ENCODE data around the gene ZBTB20. TPM values are rescaled to one million over a fixed set of nuclear protein-coding genes. Genes with fewer than 3 reads are reported as not detected.

Gene ZBTB20
- total RNA-seq, 1 donor from 2014 or later: 15.5 TPM

DNA sequence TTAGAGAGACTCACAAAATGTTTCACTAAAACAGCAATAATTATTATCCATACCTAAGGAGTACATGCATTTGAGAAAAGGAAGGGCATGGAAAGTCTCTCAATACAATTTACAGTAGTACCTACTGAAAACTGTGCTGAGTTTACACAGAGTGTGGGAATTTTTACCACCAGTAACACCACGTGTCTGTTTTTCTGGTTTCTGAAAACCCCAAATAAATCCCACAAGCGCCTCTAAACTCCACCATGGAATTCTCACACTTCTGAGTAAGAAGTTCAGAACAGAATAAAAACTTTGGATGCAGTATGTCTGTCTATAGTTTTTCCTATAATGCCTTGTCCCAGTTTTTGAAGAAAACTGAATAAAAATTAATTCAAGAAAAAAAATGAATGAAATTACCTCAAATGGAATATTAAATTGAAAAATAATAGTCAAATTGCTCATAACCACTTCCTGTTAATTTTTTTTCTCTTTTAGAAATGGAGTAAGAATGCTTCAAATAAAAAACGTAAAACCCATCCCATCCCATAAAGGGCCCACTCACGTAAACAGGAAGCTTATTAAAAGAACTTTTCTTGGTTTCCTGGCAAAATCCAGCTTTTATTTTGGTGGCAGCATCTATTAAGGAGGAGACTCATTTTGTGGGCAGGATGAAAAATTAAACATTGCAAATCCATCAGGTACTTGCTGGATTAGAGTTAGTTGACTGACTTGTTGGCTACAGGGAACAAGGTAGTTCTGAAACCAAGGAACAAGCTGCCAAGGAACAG is 475.2 kb downstream of the ZBTB20 start:
- Mint-ChIP-seq H3K9me3 (ENCODE audit: low read depth) (no peaks in the 10 kb centered on the region), H3K36me3 (ENCODE audit: low read depth) (no peaks in the 10 kb centered on the region), H3K4me1 (ENCODE audit: low read depth) (peaks cover 64% of the 10 kb centered on the region), H3K27me3 (ENCODE audit: low read depth) (no peaks in the 10 kb centered on the region), H3K27ac (ENCODE audit: unreplicated experiment) (peak overlapping the region; percentile 37), H3K4me3 (ENCODE audit: unreplicated experiment) (no peak overlapping the region)
- TF ChIP-seq, protein P1, sequence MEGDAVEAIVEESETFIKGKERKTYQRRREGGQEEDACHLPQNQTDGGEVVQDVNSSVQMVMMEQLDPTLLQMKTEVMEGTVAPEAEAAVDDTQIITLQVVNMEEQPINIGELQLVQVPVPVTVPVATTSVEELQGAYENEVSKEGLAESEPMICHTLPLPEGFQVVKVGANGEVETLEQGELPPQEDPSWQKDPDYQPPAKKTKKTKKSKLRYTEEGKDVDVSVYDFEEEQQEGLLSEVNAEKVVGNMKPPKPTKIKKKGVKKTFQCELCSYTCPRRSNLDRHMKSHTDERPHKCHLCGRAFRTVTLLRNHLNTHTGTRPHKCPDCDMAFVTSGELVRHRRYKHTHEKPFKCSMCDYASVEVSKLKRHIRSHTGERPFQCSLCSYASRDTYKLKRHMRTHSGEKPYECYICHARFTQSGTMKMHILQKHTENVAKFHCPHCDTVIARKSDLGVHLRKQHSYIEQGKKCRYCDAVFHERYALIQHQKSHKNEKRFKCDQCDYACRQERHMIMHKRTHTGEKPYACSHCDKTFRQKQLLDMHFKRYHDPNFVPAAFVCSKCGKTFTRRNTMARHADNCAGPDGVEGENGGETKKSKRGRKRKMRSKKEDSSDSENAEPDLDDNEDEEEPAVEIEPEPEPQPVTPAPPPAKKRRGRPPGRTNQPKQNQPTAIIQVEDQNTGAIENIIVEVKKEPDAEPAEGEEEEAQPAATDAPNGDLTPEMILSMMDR (IDR thresholded peaks at IDR 0.05): no peak
- no peak for DNase-seq (ENCODE audit: low spot score)

DNA sequence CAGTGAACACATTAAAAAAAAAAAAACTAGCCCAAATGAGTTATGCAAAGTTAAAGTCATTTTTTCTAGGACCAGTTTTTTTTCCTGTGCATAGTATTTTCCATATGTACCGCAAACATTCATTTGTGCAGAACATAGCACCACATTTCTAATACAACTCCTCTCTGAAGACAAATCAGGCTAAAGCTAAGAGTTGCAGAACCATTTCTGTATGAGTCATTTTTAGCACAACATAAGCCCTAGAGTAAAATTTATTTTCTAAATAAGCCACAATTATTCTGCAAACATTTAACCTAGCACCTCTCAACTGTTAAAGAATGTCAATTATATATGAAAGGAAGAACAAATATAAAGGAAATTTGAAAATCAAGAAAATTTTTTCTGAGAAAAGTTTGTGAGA is 477.5 kb downstream of the ZBTB20 start:
- Mint-ChIP-seq H3K4me1 (ENCODE audit: low read depth) (peaks cover 59% of the 10 kb centered on the region), H3K36me3 (ENCODE audit: low read depth) (no peaks in the 10 kb centered on the region), H3K4me3 (ENCODE audit: unreplicated experiment) (no peak overlapping the region), H3K27me3 (ENCODE audit: low read depth) (no peaks in the 10 kb centered on the region), H3K27ac (ENCODE audit: unreplicated experiment) (peak overlapping the region; percentile 57), H3K9me3 (ENCODE audit: low read depth) (no peaks in the 10 kb centered on the region)
- no peak for DNase-seq (ENCODE audit: low spot score)
- TF ChIP-seq, protein P1 (IDR thresholded peaks at IDR 0.05): no peak

DNA sequence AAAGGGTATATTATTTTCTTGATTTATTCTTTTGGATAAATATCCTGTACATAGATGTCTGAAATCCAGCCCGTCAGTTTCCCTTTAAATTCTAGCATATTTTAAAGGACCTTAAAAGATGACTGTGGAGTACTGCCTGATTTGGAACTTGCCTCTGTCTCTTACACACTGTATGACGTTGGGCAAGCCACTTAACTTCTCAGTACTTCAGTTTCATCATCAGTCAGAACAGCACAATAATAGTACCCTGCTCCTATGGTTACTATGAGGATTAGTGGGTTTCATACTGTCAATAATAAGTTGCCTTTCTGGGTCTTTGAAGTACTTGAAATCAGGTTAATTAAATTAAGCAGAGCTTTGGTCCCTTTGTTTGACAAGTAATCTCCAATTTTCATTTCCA is 479.0 kb downstream of the ZBTB20 start:
- H3K9me3 Mint-ChIP-seq (ENCODE audit: low read depth): peaks cover 5% of the 10 kb centered on the region

DNA sequence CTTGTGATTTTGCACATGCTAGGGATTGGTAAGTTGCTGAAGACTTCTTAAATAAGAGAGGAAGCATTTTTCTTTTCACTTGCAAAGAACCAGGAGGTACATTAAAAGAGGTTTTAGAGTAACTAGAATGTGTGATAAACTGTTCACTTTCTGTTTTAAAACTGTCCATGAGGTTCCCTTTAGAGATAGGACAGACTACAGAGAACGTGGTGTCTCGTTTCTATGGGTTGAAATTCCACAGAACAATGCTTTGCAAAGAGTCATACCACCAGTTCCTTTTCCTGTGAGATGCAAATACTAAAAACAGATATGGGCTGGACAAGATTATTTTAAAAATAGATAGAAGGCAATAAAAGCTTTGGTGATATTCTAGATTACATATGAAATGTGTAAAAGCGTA is 480.5 kb downstream of the ZBTB20 start:
- DNase-seq (ENCODE audit: low spot score): no peak
- peaks cover 36% of the 10 kb centered on the region for H3K4me1 Mint-ChIP-seq (ENCODE audit: low read depth)
- no peaks in the 10 kb centered on the region for H3K27me3 Mint-ChIP-seq (ENCODE audit: low read depth)
- TF ChIP-seq, protein P1 (IDR thresholded peaks at IDR 0.05): no peak
- peaks cover 5% of the 10 kb centered on the region for H3K9me3 Mint-ChIP-seq (ENCODE audit: low read depth)
- peak overlapping the region; percentile 2 for H3K27ac Mint-ChIP-seq (ENCODE audit: unreplicated experiment)
- peaks cover 3% of the 10 kb centered on the region for H3K36me3 Mint-ChIP-seq (ENCODE audit: low read depth)
- H3K4me3 Mint-ChIP-seq (ENCODE audit: unreplicated experiment): no peak overlapping the region

More for the DNA sequence above, 479.0 kb downstream of the ZBTB20 start:
- H3K36me3 Mint-ChIP-seq (ENCODE audit: low read depth): peaks cover 3% of the 10 kb centered on the region
- TF ChIP-seq, protein P1 (IDR thresholded peaks at IDR 0.05): no peak
- H3K4me1 Mint-ChIP-seq (ENCODE audit: low read depth): peaks cover 46% of the 10 kb centered on the region
- no peak overlapping the region for H3K27ac Mint-ChIP-seq (ENCODE audit: unreplicated experiment)
- H3K4me3 Mint-ChIP-seq (ENCODE audit: unreplicated experiment): no peak overlapping the region
- DNase-seq (ENCODE audit: low spot score): no peak
- no peaks in the 10 kb centered on the region for H3K27me3 Mint-ChIP-seq (ENCODE audit: low read depth)

DNA sequence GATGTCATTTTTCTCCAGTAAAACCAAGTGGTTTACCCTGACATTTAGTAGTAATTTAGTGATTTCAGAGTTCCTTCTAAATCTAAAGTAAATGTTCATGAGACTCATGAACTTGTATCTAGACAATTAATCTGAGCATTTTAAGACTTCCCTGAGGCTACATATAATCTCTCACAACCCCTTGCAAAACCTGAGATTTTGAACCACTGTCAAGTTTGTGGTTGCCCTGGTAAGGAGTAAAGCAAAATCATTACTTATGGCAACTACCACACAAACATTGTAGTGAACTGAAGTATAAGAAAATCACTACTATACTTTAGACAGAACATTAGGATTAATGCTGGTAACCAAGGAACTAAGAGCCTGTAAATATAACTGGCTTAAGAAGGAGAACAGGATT is 483.1 kb downstream of the ZBTB20 start:
- TF ChIP-seq, protein P1 (IDR thresholded peaks at IDR 0.05): no peak
- DNase-seq (ENCODE audit: low spot score): no peak
- H3K4me1 Mint-ChIP-seq (ENCODE audit: low read depth): peaks cover 40% of the 10 kb centered on the region
- no peak overlapping the region for H3K4me3 Mint-ChIP-seq (ENCODE audit: unreplicated experiment)
- H3K9me3 Mint-ChIP-seq (ENCODE audit: low read depth): peaks cover 11% of the 10 kb centered on the region
- peaks cover 3% of the 10 kb centered on the region for H3K36me3 Mint-ChIP-seq (ENCODE audit: low read depth)
- H3K27me3 Mint-ChIP-seq (ENCODE audit: low read depth): no peaks in the 10 kb centered on the region
- H3K27ac Mint-ChIP-seq (ENCODE audit: unreplicated experiment): no peak overlapping the region
